H9 (cell line): Measurements from ENCODE around the gene SOX8. TPM values are rescaled to one million over a fixed set of nuclear protein-coding genes. Genes with fewer than 3 reads are reported as not detected.

ENCODE experiments used
- DNase-seq: peaks from one replicate; pipeline ENCODE4 v3.0.0-alpha.2; 2017
- H2AFZ ChIP-seq: one replicate; pipeline ENCODE4 v1.6.1; 2013; ENCODE audit warnings: mild to moderate bottlenecking, low read length, control low read depth, moderate library complexity
- H2AK5ac ChIP-seq: 2 replicates; pipeline ENCODE4 v1.6.1; 2013; ENCODE audit warnings: low read length, control low read depth, mixed read lengths; ENCODE audit not compliant: insufficient read length
- H2BK120ac ChIP-seq: one replicate; pipeline ENCODE4 v1.6.1; 2013; ENCODE audit warnings: low read depth, mild to moderate bottlenecking, low read length, control low read depth, inconsistent platforms; ENCODE audit not compliant: poor library complexity, severe bottlenecking
- H2BK12ac ChIP-seq: 2 replicates; pipeline ENCODE4 v1.6.1; 2013; ENCODE audit warnings: low read length, control low read depth, mixed read lengths, low read depth; ENCODE audit not compliant: insufficient read length
- H2BK15ac ChIP-seq: 2 replicates; pipeline ENCODE4 v1.6.1; 2013; ENCODE audit warnings: low read depth, low read length, control low read depth
- H2BK20ac ChIP-seq: one replicate; pipeline ENCODE4 v1.6.1; 2013; ENCODE audit warnings: low read depth, mild to moderate bottlenecking, low read length, control low read depth, inconsistent platforms; ENCODE audit not compliant: poor library complexity, severe bottlenecking
- H2BK5ac ChIP-seq: 2 replicates; pipeline ENCODE4 v1.6.1; 2013; ENCODE audit warnings: low read length, control low read depth, mixed read lengths; ENCODE audit not compliant: insufficient read length
- H3K14ac ChIP-seq: 2 replicates; pipeline ENCODE4 v1.6.1; 2013; ENCODE audit warnings: low read length, control low read depth; ENCODE audit not compliant: insufficient read depth
- H3K18ac ChIP-seq: 2 replicates; pipeline ENCODE4 v1.6.1; 2013; ENCODE audit warnings: low read depth, mild to moderate bottlenecking, mixed read lengths, low read length, control low read depth; ENCODE audit not compliant: insufficient read length
- H3K23ac ChIP-seq: 2 replicates; pipeline ENCODE4 v1.6.1; 2013; ENCODE audit warnings: low read length, control low read depth, mixed read lengths, low read depth; ENCODE audit not compliant: insufficient read length
- H3K23me2 ChIP-seq: 2 replicates; pipeline ENCODE4 v1.6.1; 2013; ENCODE audit warnings: low read depth, mild to moderate bottlenecking, mixed read lengths, low read length, control low read depth; ENCODE audit not compliant: insufficient read length, poor library complexity, severe bottlenecking
- H3K27ac ChIP-seq: 2 replicates; pipeline ENCODE4 v1.5.1; 2013; ENCODE audit warnings: low read length, control low read depth, mixed read lengths, low read depth; ENCODE audit not compliant: insufficient read length
- H3K27me3 ChIP-seq: 2 replicates; pipeline ENCODE4 v1.6.1; 2013; ENCODE audit warnings: low read length, control low read depth, inconsistent platforms; ENCODE audit not compliant: insufficient read depth
- H3K4ac ChIP-seq: 2 replicates; pipeline ENCODE4 v1.6.1; 2013; ENCODE audit warnings: low read depth, mild to moderate bottlenecking, control low read depth, inconsistent platforms, low read length, moderate library complexity
- H3K4me1 ChIP-seq: 2 replicates; pipeline ENCODE4 v1.6.1; 2013; ENCODE audit warnings: low read length, control low read depth, inconsistent platforms; ENCODE audit not compliant: insufficient read depth
- H3K4me2 ChIP-seq: 2 replicates; pipeline ENCODE4 v1.6.1; 2013; ENCODE audit warnings: low read length, control low read depth, mixed read lengths; ENCODE audit not compliant: insufficient read length, insufficient read depth
- H3K56ac ChIP-seq: 2 replicates; pipeline ENCODE4 v1.6.1; 2013; ENCODE audit warnings: low read depth, mild to moderate bottlenecking, mixed read lengths, low read length, control low read depth; ENCODE audit not compliant: insufficient read length
- H3K79me1 ChIP-seq: 2 replicates; pipeline ENCODE4 v1.6.1; 2013; ENCODE audit warnings: low read depth, mild to moderate bottlenecking, moderate library complexity, low read length, control low read depth, inconsistent platforms; ENCODE audit not compliant: insufficient read depth, poor library complexity, severe bottlenecking
- H3K79me2 ChIP-seq: 2 replicates; pipeline ENCODE4 v1.6.1; 2013; ENCODE audit warnings: low read length, control low read depth, inconsistent platforms; ENCODE audit not compliant: insufficient read depth
- H3K9ac ChIP-seq: 2 replicates; pipeline ENCODE4 v1.6.1; 2013; ENCODE audit warnings: low read length, control low read depth, mixed read lengths; ENCODE audit not compliant: insufficient read length; ENCODE audit errors: extremely low read depth
- H3K9me3 ChIP-seq: one replicate; pipeline ENCODE4 v1.6.1; 2013; ENCODE audit warnings: low read depth, low read length, inconsistent platforms; ENCODE audit not compliant: control insufficient read depth
- H3T11ph ChIP-seq: one replicate; pipeline ENCODE4 v1.6.1; 2013; ENCODE audit warnings: mild to moderate bottlenecking, low read length, control low read depth, inconsistent platforms
- H4K20me1 ChIP-seq: one replicate; pipeline ENCODE4 v1.6.1; 2013; ENCODE audit not compliant: control insufficient read depth, insufficient read length, insufficient read depth
- H4K5ac ChIP-seq: 2 replicates; pipeline ENCODE4 v1.6.1; 2013; ENCODE audit warnings: low read depth, mild to moderate bottlenecking, mixed read lengths, low read length, control low read depth; ENCODE audit not compliant: insufficient read length
- H4K8ac ChIP-seq: replicated peaks from 2 replicates; pipeline ENCODE4 v1.6.1; 2013; ENCODE audit warnings: low read length, control low read depth, mixed read lengths, low read depth; ENCODE audit not compliant: insufficient read length
- H4K91ac ChIP-seq: 2 replicates; pipeline ENCODE4 v1.6.1; 2013; ENCODE audit warnings: low read depth, mild to moderate bottlenecking, moderate library complexity, mixed read lengths, low read length, control low read depth; ENCODE audit not compliant: insufficient read length
- H3K27ac Mint-ChIP-seq, 3 experiments: 2 replicates in 2 of 3; 3 replicates in 1 of 3; pipeline ENCODE4 v1.8.0; 2020 to 2021; ENCODE audit warnings: mixed read lengths in 3 of 3, mild to moderate bottlenecking in 1 of 3, moderate library complexity in 1 of 3
- H3K27me3 Mint-ChIP-seq: 2 replicates; pipeline ENCODE4 v1.8.0; 2021; ENCODE audit warnings: low read depth, mild to moderate bottlenecking, moderate library complexity, mixed read lengths
- H3K36me3 Mint-ChIP-seq, 3 experiments: 2 replicates in 2 of 3; 3 replicates in 1 of 3; pipeline ENCODE4 v1.8.0; 2020 to 2021; ENCODE audit warnings: low read depth in 3 of 3, mixed read lengths in 3 of 3; ENCODE audit not compliant: insufficient read depth in 1 of 3
- H3K4me1 Mint-ChIP-seq, 2 experiments: 2 replicates each; pipeline ENCODE4 v1.8.0; 2020; ENCODE audit warnings: mixed read lengths in 2 of 2
- H3K4me3 Mint-ChIP-seq, 2 experiments: 2 replicates in 1 of 2; 3 replicates in 1 of 2; pipeline ENCODE4 v1.8.0; 2020 to 2021; ENCODE audit warnings: mild to moderate bottlenecking in 2 of 2, mixed read lengths in 2 of 2, moderate library complexity in 1 of 2
- H3K9me3 Mint-ChIP-seq, 2 experiments: 2 replicates in 1 of 2; 3 replicates in 1 of 2; pipeline ENCODE4 v1.8.0; 2020; ENCODE audit warnings: mild to moderate bottlenecking in 2 of 2, mixed read lengths in 2 of 2, moderate library complexity in 1 of 2
- WGBS: extraction: QIAGEN DNeasy Blood & Tissue Kit; methylation state at CpG from one replicate; pipeline ENCODE4 v1.1.7; 2013; ENCODE audit warnings: missing lambda C conversion rate, low lambda C conversion rate, mixed read lengths; ENCODE audit not compliant: insufficient read length; ENCODE audit errors: extremely low coverage; 5-methylcytosine and 5-hydroxymethylcytosine counted together
- total RNA-seq: library from RNA; stranded (reverse); gene quantifications from 2 replicates; pipeline ENCODE4 v1.2.1, GENCODE V29; 2021
- TF ChIP-seq, protein P1 (sequence below): fragments of 200-600 bp; sonication (generic); conservative IDR thresholded peaks from 3 replicates; pipeline ENCODE4 v1.8.0; 2021; ENCODE audit warnings: antibody characterized with exemption, mild to moderate bottlenecking

Gene SOX8
- total RNA-seq, 1 experiment from 2014 or later, result 8.9 TPM

- H3K4me2 ChIP-seq, result no peak overlapping the region
- Mint-ChIP-seq H3K4me1 (no peaks in the 10 kb centered on the region), H3K9me3 (no peaks in the 10 kb centered on the region), H3K27me3 (peaks cover 4% of the 10 kb centered on the region), H3K4me3 (no peak overlapping the region), H3K36me3 (no peaks in the 10 kb centered on the region), H3K27ac (peak overlapping the region in 1 of 3 experiments; percentile 87; a peak in 2 of 7 replicates)
- TF ChIP-seq, protein P1, sequence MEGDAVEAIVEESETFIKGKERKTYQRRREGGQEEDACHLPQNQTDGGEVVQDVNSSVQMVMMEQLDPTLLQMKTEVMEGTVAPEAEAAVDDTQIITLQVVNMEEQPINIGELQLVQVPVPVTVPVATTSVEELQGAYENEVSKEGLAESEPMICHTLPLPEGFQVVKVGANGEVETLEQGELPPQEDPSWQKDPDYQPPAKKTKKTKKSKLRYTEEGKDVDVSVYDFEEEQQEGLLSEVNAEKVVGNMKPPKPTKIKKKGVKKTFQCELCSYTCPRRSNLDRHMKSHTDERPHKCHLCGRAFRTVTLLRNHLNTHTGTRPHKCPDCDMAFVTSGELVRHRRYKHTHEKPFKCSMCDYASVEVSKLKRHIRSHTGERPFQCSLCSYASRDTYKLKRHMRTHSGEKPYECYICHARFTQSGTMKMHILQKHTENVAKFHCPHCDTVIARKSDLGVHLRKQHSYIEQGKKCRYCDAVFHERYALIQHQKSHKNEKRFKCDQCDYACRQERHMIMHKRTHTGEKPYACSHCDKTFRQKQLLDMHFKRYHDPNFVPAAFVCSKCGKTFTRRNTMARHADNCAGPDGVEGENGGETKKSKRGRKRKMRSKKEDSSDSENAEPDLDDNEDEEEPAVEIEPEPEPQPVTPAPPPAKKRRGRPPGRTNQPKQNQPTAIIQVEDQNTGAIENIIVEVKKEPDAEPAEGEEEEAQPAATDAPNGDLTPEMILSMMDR, result no peak
- no peak overlapping the region for H4K5ac ChIP-seq
- no peak overlapping the region; the same call in 1 of the 2 replicates for H3K14ac ChIP-seq
- H2BK12ac ChIP-seq, result no peak overlapping the region
- no peak overlapping the region for H3T11ph ChIP-seq
- no peak for DNase-seq
- no peak overlapping the region for H3K27ac ChIP-seq
- no peak overlapping the region for H2BK20ac ChIP-seq
- H3K56ac ChIP-seq, result no peak overlapping the region
- no peaks in the 10 kb centered on the region for H4K20me1 ChIP-seq
- H2BK120ac ChIP-seq, result no peak overlapping the region
- no peaks in the 10 kb centered on the region for H3K9me3 ChIP-seq
- no peak overlapping the region for H4K91ac ChIP-seq
- H3K79me1 ChIP-seq, result no peaks in the 10 kb centered on the region
- H3K4me1 ChIP-seq, result no peaks in the 10 kb centered on the region
- no CpG with 5 or more reads among the region's 14 CpGs for WGBS
- no peak overlapping the region for H3K4ac ChIP-seq
- H3K9ac ChIP-seq, result no peak overlapping the region
- no peak overlapping the region for H2AFZ ChIP-seq
- H3K23me2 ChIP-seq, result no peaks in the 10 kb centered on the region
- no peaks in the 10 kb centered on the region for H3K27me3 ChIP-seq
- no peak overlapping the region for H3K23ac ChIP-seq
- no peak overlapping the region for H2BK5ac ChIP-seq
- H4K8ac ChIP-seq, result no peak overlapping the region
- H3K79me2 ChIP-seq, result no peaks in the 10 kb centered on the region
- no peak overlapping the region for H2AK5ac ChIP-seq
- no peak overlapping the region for H2BK15ac ChIP-seq
- no peak overlapping the region for H3K18ac ChIP-seq
Measured at GRCh38 chr16:1029259-1029545, 47.6 kb downstream of the SOX8 start.
